HG02642 (cell line): ENCODE measurements around the gene MERTK.
"Not testable (repeated sequence)": the region's sequence is repeated elsewhere in the genome, so short reads cannot be mapped to it uniquely, and the experiment has no call there.

Experiments
- ATAC-seq: cut with Tn5 transposase; IDR thresholded peaks from one replicate; pipeline ENCODE4 v1.9.1; 2021; ENCODE audit warnings: mild to moderate bottlenecking; ENCODE audit not compliant: unreplicated experiment, poor library complexity

Gene MERTK

GRCh38 chr2:111944531-111945210, 46.3 kb downstream of the MERTK start:
- ATAC-seq: no peak

- no peak for ATAC-seq
Measured at GRCh38 chr2:111945444-111946293, 47.3 kb downstream of the MERTK start.

GRCh38 chr2:111946294-111947114, 48.1 kb downstream of the MERTK start:
- no peak for ATAC-seq

- ATAC-seq: no peak
Measured at GRCh38 chr2:111947219-111947618, 48.8 kb downstream of the MERTK start.

- no peak for ATAC-seq
Measured at GRCh38 chr2:111948832-111949231, 50.4 kb downstream of the MERTK start.

- no peak for ATAC-seq
Measured at GRCh38 chr2:111950236-111950635, 51.8 kb downstream of the MERTK start.

GRCh38 chr2:111951486-111951885, 53.1 kb downstream of the MERTK start:
- ATAC-seq: no peak

- ATAC-seq: no peak
Measured at GRCh38 chr2:111952871-111953452, 54.6 kb downstream of the MERTK start.

GRCh38 chr2:111954602-111955332, 56.4 kb downstream of the MERTK start:
- no peak for ATAC-seq

GRCh38 chr2:111957872-111958354, 59.5 kb downstream of the MERTK start:
- ATAC-seq: no peak

GRCh38 chr2:111958901-111959300, 60.5 kb downstream of the MERTK start:
- ATAC-seq: no peak

- no peak for ATAC-seq
Measured at GRCh38 chr2:111961663-111962062, 63.3 kb downstream of the MERTK start.

- not testable (repeated sequence) for ATAC-seq
Measured at GRCh38 chr2:111963086-111963485, 64.7 kb downstream of the MERTK start.

GRCh38 chr2:111963508-111963907, 65.1 kb downstream of the MERTK start:
- not testable (repeated sequence) for ATAC-seq

GRCh38 chr2:111965062-111965461, 66.7 kb downstream of the MERTK start:
- ATAC-seq: no peak

GRCh38 chr2:111966241-111966640, 67.8 kb downstream of the MERTK start:
- ATAC-seq: no peak

- no peak for ATAC-seq
Measured at GRCh38 chr2:111967018-111967417, 68.6 kb downstream of the MERTK start.

GRCh38 chr2:111970453-111970852, 72.0 kb downstream of the MERTK start:
- ATAC-seq: no peak

- ATAC-seq: no peak
Measured at GRCh38 chr2:111972955-111973565, 74.7 kb downstream of the MERTK start.
